ENCODE measurements around the gene KLK7.

Gene KLK7

GRCh38 chr19:50943074-50943828, 40.5 kb downstream of the KLK7 start:
- DNase-seq (no peak), ATAC-seq (ENCODE audit: insufficient read depth, low read depth) (no peak)
- TF ChIP-seq EZH2 (IDR thresholded peaks at IDR 0.05; ENCODE audit: borderline replicate concordance, low read depth, low read length, severe bottlenecking) (no peak), CTCF (IDR thresholded peaks at IDR 0.05; ENCODE audit: borderline replicate concordance, extremely low read depth, low read length, poor library complexity, severe bottlenecking) (no peak)
- Histone ChIP-seq H3K79me2 (ENCODE audit: insufficient read depth, low read length) (no peaks in the 10 kb centered on the region), H4K20me1 (ENCODE audit: insufficient read depth, low read length) (no peaks in the 10 kb centered on the region), H3K4me3 (ENCODE audit: low read depth in 1 of 2, low read length in 2 of 2) (no peak overlapping the region), H3K4me1 (ENCODE audit: insufficient read depth, low read length) (no peaks in the 10 kb centered on the region), H3K27me3 (ENCODE audit: insufficient read depth, low read length, poor library complexity) (no peaks in the 10 kb centered on the region), H3K27ac (ENCODE audit: low read length) (no peak overlapping the region), H3K9me3 (ENCODE audit: insufficient read depth, low read length, severe bottlenecking) (no peaks in the 10 kb centered on the region), H3K4me2 (ENCODE audit: insufficient read depth, low read length) (no peak overlapping the region), H2AFZ (ENCODE audit: low read depth, low read length) (no peak overlapping the region), H3K9ac (ENCODE audit: low read depth, low read length) (no peak overlapping the region), H3K36me3 (ENCODE audit: insufficient read depth, low read length) (no peaks in the 10 kb centered on the region)

GRCh38 chr19:50939596-50939995, 44.1 kb downstream of the KLK7 start:
- no peak overlapping the region for H3K9ac ChIP-seq (ENCODE audit: low read depth, low read length)
- H3K9me3 ChIP-seq (ENCODE audit: insufficient read depth, low read length, severe bottlenecking): no peaks in the 10 kb centered on the region
- no peak overlapping the region for H3K27ac ChIP-seq (ENCODE audit: low read length)
- H4K20me1 ChIP-seq (ENCODE audit: insufficient read depth, low read length): no peaks in the 10 kb centered on the region
- TF ChIP-seq CTCF (IDR thresholded peaks at IDR 0.05; ENCODE audit: borderline replicate concordance, extremely low read depth, low read length, poor library complexity, severe bottlenecking) (no peak), EZH2 (IDR thresholded peaks at IDR 0.05; ENCODE audit: borderline replicate concordance, low read depth, low read length, severe bottlenecking) (no peak)
- H2AFZ ChIP-seq (ENCODE audit: low read depth, low read length): no peak overlapping the region
- ATAC-seq (ENCODE audit: insufficient read depth, low read depth) (no peak), DNase-seq (no peak)
- H3K4me1 ChIP-seq (ENCODE audit: insufficient read depth, low read length): no peaks in the 10 kb centered on the region
- no peak overlapping the region for H3K4me3 ChIP-seq (ENCODE audit: low read depth in 1 of 2, low read length in 2 of 2)
- H3K27me3 ChIP-seq (ENCODE audit: insufficient read depth, low read length, poor library complexity): no peaks in the 10 kb centered on the region
- H3K4me2 ChIP-seq (ENCODE audit: insufficient read depth, low read length): no peak overlapping the region
- no peaks in the 10 kb centered on the region for H3K36me3 ChIP-seq (ENCODE audit: insufficient read depth, low read length)
- no peaks in the 10 kb centered on the region for H3K79me2 ChIP-seq (ENCODE audit: insufficient read depth, low read length)

GRCh38 chr19:50933640-50934039, 50.1 kb downstream of the KLK7 start:
- no peaks in the 10 kb centered on the region for H4K20me1 ChIP-seq (ENCODE audit: insufficient read depth, low read length)
- no peaks in the 10 kb centered on the region for H3K4me1 ChIP-seq (ENCODE audit: insufficient read depth, low read length)
- H3K36me3 ChIP-seq (ENCODE audit: insufficient read depth, low read length): no peaks in the 10 kb centered on the region
- no peaks in the 10 kb centered on the region for H3K9me3 ChIP-seq (ENCODE audit: insufficient read depth, low read length, severe bottlenecking)
- no peak overlapping the region for H3K27ac ChIP-seq (ENCODE audit: low read length)
- DNase-seq (no peak), ATAC-seq (ENCODE audit: insufficient read depth, low read depth) (no peak)
- no peak overlapping the region for H3K4me3 ChIP-seq (ENCODE audit: low read depth in 1 of 2, low read length in 2 of 2)
- no peaks in the 10 kb centered on the region for H3K27me3 ChIP-seq (ENCODE audit: insufficient read depth, low read length, poor library complexity)
- H3K79me2 ChIP-seq (ENCODE audit: insufficient read depth, low read length): no peaks in the 10 kb centered on the region
- no peak overlapping the region for H3K4me2 ChIP-seq (ENCODE audit: insufficient read depth, low read length)
- no peak overlapping the region for H2AFZ ChIP-seq (ENCODE audit: low read depth, low read length)
- TF ChIP-seq EZH2 (IDR thresholded peaks at IDR 0.05; ENCODE audit: borderline replicate concordance, low read depth, low read length, severe bottlenecking): no peak
- no peak for TF ChIP-seq CTCF (IDR thresholded peaks at IDR 0.05; ENCODE audit: borderline replicate concordance, extremely low read depth, low read length, poor library complexity, severe bottlenecking)
- H3K9ac ChIP-seq (ENCODE audit: low read depth, low read length): no peak overlapping the region

Data from DND-41 (cell line).